HepG2 (cell line): ENCODE data around the gene DAB2. TPM values are rescaled to one million over a fixed set of nuclear protein-coding genes. Genes with fewer than 3 reads are reported as not detected.

ENCODE experiments used
- AHDC1 ChIP-seq: sonication (generic); formaldehyde crosslinking; IDR thresholded peaks from 2 replicates; pipeline ENCODE4 v1.5.1; 2020; ENCODE audit warnings: mild to moderate bottlenecking, missing genetic modification reagents, borderline replicate concordance
- ATF4 ChIP-seq, 2 experiments: fragments of 450-650 bp in 1 of 2; sonication (generic) in 1 of 2; formaldehyde crosslinking; IDR thresholded peaks; 2 replicates each; pipeline versions ENCODE4 v1.5.0 to v1.8.0; 2020 to 2022; ENCODE audit warnings: mild to moderate bottlenecking in 1 of 2, missing genetic modification reagents in 1 of 2
- HNRNPL ChIP-seq: fragments of 200-400 bp; formaldehyde crosslinking; IDR thresholded peaks from 2 replicates; pipeline ENCODE4 v1.6.1; 2017; ENCODE audit warnings: mild to moderate bottlenecking, low read depth, low read length
- POGZ ChIP-seq: sonication (generic); formaldehyde crosslinking; IDR thresholded peaks from 2 replicates; pipeline ENCODE4 v1.4.0; 2020; ENCODE audit warnings: mild to moderate bottlenecking, missing genetic modification reagents
- SOX13 ChIP-seq, 3 experiments: fragments of 450-650 bp in 1 of 3; sonication (generic) in 1 of 3; formaldehyde crosslinking in 1 of 3; IDR thresholded peaks in 2 of 3; conservative IDR thresholded peaks in 1 of 3; 2 replicates each; pipeline versions ENCODE4 v1.5.0 to v1.6.1; 2016 to 2020; ENCODE audit warnings: antibody characterized with exemption in 1 of 3, mild to moderate bottlenecking in 1 of 3, missing compliant biosample characterization in 1 of 3, missing genetic modification reagents in 1 of 3, moderate library complexity in 1 of 3
- SOX6 ChIP-seq, 2 experiments: fragments of 450-650 bp in 1 of 2; sonication (generic) in 1 of 2; formaldehyde crosslinking in 1 of 2; IDR thresholded peaks; 2 replicates each; pipeline versions ENCODE4 v1.4.0 to v1.6.1; 2017 to 2020; ENCODE audit warnings: antibody characterized with exemption in 1 of 2, mild to moderate bottlenecking in 1 of 2, missing genetic modification reagents in 1 of 2
- ZBTB14 ChIP-seq: sonication (generic); formaldehyde crosslinking; IDR thresholded peaks from 2 replicates; pipeline ENCODE4 v1.4.0; 2020; ENCODE audit warnings: missing genetic modification reagents
- ZNF747 ChIP-seq: sonication (generic); formaldehyde crosslinking; IDR thresholded peaks from 2 replicates; pipeline ENCODE4 v1.8.1; 2023; ENCODE audit warnings: missing genetic modification reagents, mild to moderate bottlenecking, borderline replicate concordance
- ZNF792 ChIP-seq: IDR thresholded peaks from 2 replicates; pipeline ENCODE4 v1.6.1; 2016
- polyA plus RNA-seq, 8 experiments: library from polyadenylated mRNA; depleted of rRNA in 3 of 8; stranded (reverse) in 7 of 8; unstranded in 1 of 8; fragments of >200 nt; fragmentation: Illumina TruSeq in 4 of 8; extraction: Trizol in 4 of 8; gene quantifications; 2 replicates each; pipeline versions ENCODE4 v1.2.1 to v1.2.3, GENCODE V29; 2011 to 2016; ENCODE audit warnings: low read depth in 4 of 8, missing spikeins in 1 of 8, mixed read lengths in 1 of 8; ENCODE audit not compliant: insufficient read depth in 1 of 8
- total RNA-seq, 5 experiments: library from RNA; depleted of rRNA; stranded (reverse); fragments of >200 nt; fragmentation: Illumina TruSeq; extraction: Trizol; gene quantifications; 2 replicates each; pipeline ENCODE4 v1.2.3, GENCODE V29; 2016; ENCODE audit warnings: low read depth in 1 of 5
- TF ChIP-seq, protein P1 (sequence below), 2 experiments: sonication (generic) in 1 of 2; formaldehyde crosslinking in 1 of 2; IDR thresholded peaks; 2 replicates each; pipeline versions ENCODE4 v1.4.0 to v1.6.1; 2016 to 2020; ENCODE audit warnings: borderline replicate concordance in 1 of 2, low read depth in 1 of 2, mild to moderate bottlenecking in 1 of 2, missing genetic modification reagents in 1 of 2

The DAB2 gene
- total and polyA plus RNA-seq, 2 of the 13 experiments (the other 11 are each of a cell fraction or from before 2014, with no cell fraction given), result 6.4 to 6.5 TPM

DNA sequence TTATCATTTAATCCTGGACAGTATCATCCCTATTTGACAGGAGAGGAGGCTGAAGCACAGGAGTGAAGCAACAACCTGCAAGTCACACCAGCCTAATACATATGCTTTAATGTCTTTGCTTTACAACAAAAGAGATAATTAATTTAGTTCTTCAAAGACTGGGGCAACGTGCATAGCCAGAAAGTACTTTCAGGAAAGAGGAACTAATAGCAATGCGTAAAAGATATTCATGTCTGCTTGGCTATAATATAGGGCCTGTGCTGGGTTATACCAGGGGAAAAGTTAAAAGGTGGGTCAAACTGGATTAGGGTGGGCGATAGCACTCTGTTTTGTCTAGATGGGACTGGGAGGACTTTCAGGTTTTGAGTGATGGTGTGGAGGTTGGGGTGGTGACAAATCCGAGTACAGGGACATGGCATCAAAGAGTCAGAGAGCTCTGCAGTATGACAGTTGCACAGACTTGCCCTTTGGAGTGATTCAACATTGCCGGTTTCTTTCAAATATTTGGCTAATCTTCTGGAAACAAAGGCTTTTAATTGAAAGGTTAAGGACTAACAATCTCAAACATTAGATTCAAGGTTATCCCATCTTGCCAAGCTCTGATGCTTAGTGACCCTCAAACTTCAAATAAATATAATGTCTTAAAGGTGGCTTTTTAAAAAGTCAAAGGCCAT lies 11.9 kb downstream of the DAB2 start (continued):
- TF ChIP-seq ATF4 (CRISPR knock-in tag; IDR thresholded peaks at IDR 0.05), result 0 out of 4 replicates have a peak, but pooled peaks of 1 of the 2 experiments have one; percentile 13
- TF ChIP-seq AHDC1 (CRISPR knock-in tag), result 0 out of 2 replicates have a peak, but pooled peaks have one; percentile 16
- no peak for TF ChIP-seq HNRNPL
- no peak for TF ChIP-seq SOX6 (IDR thresholded peaks at IDR 0.05)
- peak; percentile 88 for TF ChIP-seq SOX6 (CRISPR knock-in tag; IDR thresholded peaks at IDR 0.05)
- TF ChIP-seq ZBTB14 (CRISPR knock-in tag), result no peak
- TF ChIP-seq ZNF747 (CRISPR knock-in tag), result no peak
- no peak for TF ChIP-seq ZNF792 (CRISPR knock-in tag)
- 0 out of 2 replicates have a peak, but pooled peaks have one; percentile 22 for TF ChIP-seq POGZ (CRISPR knock-in tag)
- TF ChIP-seq, protein P1, sequence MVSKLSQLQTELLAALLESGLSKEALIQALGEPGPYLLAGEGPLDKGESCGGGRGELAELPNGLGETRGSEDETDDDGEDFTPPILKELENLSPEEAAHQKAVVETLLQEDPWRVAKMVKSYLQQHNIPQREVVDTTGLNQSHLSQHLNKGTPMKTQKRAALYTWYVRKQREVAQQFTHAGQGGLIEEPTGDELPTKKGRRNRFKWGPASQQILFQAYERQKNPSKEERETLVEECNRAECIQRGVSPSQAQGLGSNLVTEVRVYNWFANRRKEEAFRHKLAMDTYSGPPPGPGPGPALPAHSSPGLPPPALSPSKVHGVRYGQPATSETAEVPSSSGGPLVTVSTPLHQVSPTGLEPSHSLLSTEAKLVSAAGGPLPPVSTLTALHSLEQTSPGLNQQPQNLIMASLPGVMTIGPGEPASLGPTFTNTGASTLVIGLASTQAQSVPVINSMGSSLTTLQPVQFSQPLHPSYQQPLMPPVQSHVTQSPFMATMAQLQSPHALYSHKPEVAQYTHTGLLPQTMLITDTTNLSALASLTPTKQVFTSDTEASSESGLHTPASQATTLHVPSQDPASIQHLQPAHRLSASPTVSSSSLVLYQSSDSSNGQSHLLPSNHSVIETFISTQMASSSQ (IDR thresholded peaks at IDR 0.05; ENCODE audit: low read depth), result no peak
- TF ChIP-seq, protein P1 (CRISPR knock-in tag; IDR thresholded peaks at IDR 0.05; ENCODE audit: borderline replicate concordance), result no peak
- TF ChIP-seq SOX13 (IDR thresholded peaks at IDR 0.05), result peak; percentile 62; the same call in 1 of the 2 replicates
- peak in 1 of 2 experiments; percentile 84; a peak in 2 of 4 replicates for TF ChIP-seq SOX13 (CRISPR knock-in tag; conservative IDR thresholded peaks at IDR 0.05 in 1 of 2, IDR thresholded peaks at IDR 0.05 in 1 of 2)
